ENCODE measurements around the gene C10orf143. TPM values are rescaled to one million over a fixed set of nuclear protein-coding genes. Genes with fewer than 3 reads are reported as not detected.

C10orf143 gene
- total RNA-seq, 4 donors from 2014 or later = 1.1 to 8.5 (median 4.5) TPM

DNA sequence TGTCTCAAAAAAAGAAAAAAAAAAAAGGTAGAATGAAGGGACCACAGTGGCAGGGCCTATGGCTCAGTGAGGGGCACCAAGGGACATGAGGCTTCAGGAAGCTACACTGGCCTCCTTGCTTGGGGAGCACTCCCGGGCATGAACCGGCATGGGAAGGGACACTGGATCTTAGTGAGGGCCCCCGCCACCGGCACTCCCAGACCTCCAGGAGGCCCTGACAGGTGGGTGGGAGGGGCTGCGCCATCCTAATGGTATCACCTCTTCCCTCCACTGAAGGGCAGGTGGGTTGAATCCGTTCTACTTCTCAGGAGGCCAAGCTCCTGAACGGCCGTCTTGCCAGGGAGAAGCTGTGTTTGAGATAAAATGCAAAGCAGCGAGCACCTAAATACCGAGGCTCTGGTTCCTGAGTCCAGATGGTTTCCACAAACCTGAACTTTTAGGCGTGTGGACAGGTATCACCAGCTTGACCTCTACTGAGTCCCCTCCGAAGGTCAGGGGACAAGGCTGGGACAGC, 69.8 kb downstream of the C10orf143 start:
- Histone ChIP-seq H3K4me1 (no peaks in the 10 kb centered on the region), H3K36me3 (no peaks in the 10 kb centered on the region), H3K4me3 (no peak overlapping the region), H3K27ac (no peak overlapping the region), H3K9me3 (no peaks in the 10 kb centered on the region), H3K27me3 (peaks cover 19% of the 10 kb centered on the region)
- TF ChIP-seq EP300 (IDR thresholded peaks at IDR 0.05) = no peak
- no peak for TF ChIP-seq POLR2A (IDR thresholded peaks at IDR 0.05)
- TF ChIP-seq, protein P1, sequence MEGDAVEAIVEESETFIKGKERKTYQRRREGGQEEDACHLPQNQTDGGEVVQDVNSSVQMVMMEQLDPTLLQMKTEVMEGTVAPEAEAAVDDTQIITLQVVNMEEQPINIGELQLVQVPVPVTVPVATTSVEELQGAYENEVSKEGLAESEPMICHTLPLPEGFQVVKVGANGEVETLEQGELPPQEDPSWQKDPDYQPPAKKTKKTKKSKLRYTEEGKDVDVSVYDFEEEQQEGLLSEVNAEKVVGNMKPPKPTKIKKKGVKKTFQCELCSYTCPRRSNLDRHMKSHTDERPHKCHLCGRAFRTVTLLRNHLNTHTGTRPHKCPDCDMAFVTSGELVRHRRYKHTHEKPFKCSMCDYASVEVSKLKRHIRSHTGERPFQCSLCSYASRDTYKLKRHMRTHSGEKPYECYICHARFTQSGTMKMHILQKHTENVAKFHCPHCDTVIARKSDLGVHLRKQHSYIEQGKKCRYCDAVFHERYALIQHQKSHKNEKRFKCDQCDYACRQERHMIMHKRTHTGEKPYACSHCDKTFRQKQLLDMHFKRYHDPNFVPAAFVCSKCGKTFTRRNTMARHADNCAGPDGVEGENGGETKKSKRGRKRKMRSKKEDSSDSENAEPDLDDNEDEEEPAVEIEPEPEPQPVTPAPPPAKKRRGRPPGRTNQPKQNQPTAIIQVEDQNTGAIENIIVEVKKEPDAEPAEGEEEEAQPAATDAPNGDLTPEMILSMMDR (IDR thresholded peaks at IDR 0.05) = no peak
- TF ChIP-seq POLR2AphosphoS5 (IDR thresholded peaks at IDR 0.05) = no peak
- 90% methylated on average over 11 of the region's 12 CpGs for WGBS
- no peak for DNase-seq (ENCODE audit: low spot score in 2 of 2)

GRCh38 chr10:130040351-130040750, 70.3 kb downstream of the C10orf143 start:
- Histone ChIP-seq H3K27me3 (peaks cover 19% of the 10 kb centered on the region), H3K27ac (no peak overlapping the region), H3K9me3 (no peaks in the 10 kb centered on the region), H3K4me3 (no peak overlapping the region), H3K4me1 (no peaks in the 10 kb centered on the region), H3K36me3 (no peaks in the 10 kb centered on the region)
- WGBS = 86% methylated on average over 11 of the region's 11 CpGs
- no peak for DNase-seq (ENCODE audit: low spot score in 2 of 2)
- TF ChIP-seq POLR2AphosphoS5 (IDR thresholded peaks at IDR 0.05) (no peak), POLR2A (IDR thresholded peaks at IDR 0.05) (no peak), EP300 (IDR thresholded peaks at IDR 0.05) (no peak)
- TF ChIP-seq, protein P1 (IDR thresholded peaks at IDR 0.05) = no peak

- no peaks in the 10 kb centered on the region for H3K9me3 ChIP-seq
- H3K27me3 ChIP-seq = peaks cover 15% of the 10 kb centered on the region
- DNase-seq (ENCODE audit: low spot score in 2 of 2) = no peak
- TF ChIP-seq POLR2A (IDR thresholded peaks at IDR 0.05) (no peak), EP300 (IDR thresholded peaks at IDR 0.05) (no peak), POLR2AphosphoS5 (IDR thresholded peaks at IDR 0.05) (no peak)
- TF ChIP-seq, protein P1 (IDR thresholded peaks at IDR 0.05) = no peak
- H3K36me3 ChIP-seq = no peaks in the 10 kb centered on the region
- 92% methylated on average over 9 of the region's 9 CpGs for WGBS
- H3K4me3 ChIP-seq = no peak overlapping the region
- no peaks in the 10 kb centered on the region for H3K4me1 ChIP-seq
- H3K27ac ChIP-seq = no peak overlapping the region
These were observed 71.5 kb downstream of the C10orf143 start for GRCh38 chr10:130039141-130039540.

DNA sequence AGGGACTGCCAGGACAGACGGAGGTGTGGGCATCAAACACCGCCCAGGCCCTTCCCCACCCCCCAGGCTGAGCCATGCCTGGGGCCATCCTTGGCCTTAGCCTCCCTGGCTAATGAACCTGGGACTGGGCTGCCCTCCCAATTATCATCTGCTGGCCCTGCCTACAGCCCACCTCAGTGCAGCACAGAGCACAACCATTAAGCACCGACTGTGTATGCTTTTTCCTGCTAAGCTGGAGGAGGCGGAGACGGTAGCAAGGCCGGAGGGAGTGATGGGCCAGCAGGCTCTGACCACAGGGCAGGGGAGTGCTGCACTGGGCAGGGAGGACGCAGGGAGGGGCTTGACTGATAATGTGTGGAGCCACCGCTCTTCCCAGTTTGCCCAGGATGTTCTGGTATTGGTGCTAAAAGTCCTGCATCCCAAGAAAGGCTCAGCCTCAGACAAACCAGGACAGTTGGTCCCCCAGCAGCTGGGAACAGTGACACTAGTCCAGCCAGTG, 72.0 kb downstream of the C10orf143 start:
- H3K27ac ChIP-seq = no peak overlapping the region
- no peaks in the 10 kb centered on the region for H3K9me3 ChIP-seq
- 87% methylated on average over 8 of the region's 8 CpGs for WGBS
- no peaks in the 10 kb centered on the region for H3K4me1 ChIP-seq
- H3K36me3 ChIP-seq = no peaks in the 10 kb centered on the region
- H3K27me3 ChIP-seq = peaks cover 10% of the 10 kb centered on the region
- TF ChIP-seq POLR2AphosphoS5 (IDR thresholded peaks at IDR 0.05) (no peak), POLR2A (IDR thresholded peaks at IDR 0.05) (no peak), EP300 (IDR thresholded peaks at IDR 0.05) (no peak)
- TF ChIP-seq, protein P1 (IDR thresholded peaks at IDR 0.05) = no peak
- DNase-seq (ENCODE audit: low spot score in 2 of 2) = no peak
- no peak overlapping the region for H3K4me3 ChIP-seq

DNA sequence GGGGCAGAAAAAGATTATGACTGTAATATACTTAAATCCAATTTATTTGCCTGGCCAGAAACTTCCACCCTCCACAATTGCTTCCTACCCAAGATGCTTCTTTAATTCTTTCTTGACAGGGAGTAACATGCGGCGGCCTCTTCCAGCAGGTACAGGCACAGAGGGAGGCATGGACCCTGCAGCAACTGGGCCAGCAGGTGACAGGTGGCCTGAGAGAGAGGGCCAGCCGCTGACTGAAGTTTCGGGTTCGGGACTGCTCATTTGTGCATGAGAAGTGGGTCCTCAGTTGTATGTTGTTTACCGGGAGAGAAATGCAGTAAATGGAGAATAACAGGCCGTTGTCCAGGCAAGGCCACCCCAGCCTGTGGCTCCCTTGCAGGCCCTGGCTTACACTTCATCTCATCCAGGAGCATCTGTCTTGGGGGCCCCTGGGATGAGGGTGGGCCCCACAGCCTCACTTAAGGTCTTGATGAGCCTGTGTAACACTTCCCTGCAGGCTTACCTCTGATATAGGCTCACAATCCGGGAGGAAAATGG, 72.5 kb downstream of the C10orf143 start:
- Histone ChIP-seq H3K36me3 (no peaks in the 10 kb centered on the region), H3K27ac (no peak overlapping the region), H3K9me3 (no peaks in the 10 kb centered on the region), H3K4me1 (no peaks in the 10 kb centered on the region), H3K27me3 (peaks cover 5% of the 10 kb centered on the region), H3K4me3 (no peak overlapping the region)
- no peak for DNase-seq (ENCODE audit: low spot score in 2 of 2)
- no peak for TF ChIP-seq POLR2A (IDR thresholded peaks at IDR 0.05)
- TF ChIP-seq POLR2AphosphoS5 (IDR thresholded peaks at IDR 0.05) = no peak
- TF ChIP-seq EP300 (IDR thresholded peaks at IDR 0.05) = no peak
- TF ChIP-seq, protein P1 (IDR thresholded peaks at IDR 0.05) = no peak
- WGBS = 87% methylated on average over 8 of the region's 8 CpGs
